Large intestine (tissue), 3 donors: ENCODE results near the gene KRTAP10-1. TPM values are rescaled to one million over a fixed set of nuclear protein-coding genes. Genes with fewer than 3 reads are reported as not detected.

Experiments used
- DNase-seq, 2 donors: peaks; one replicate each; pipeline versions ENCODE4 v3.0.0 to v3.0.0-alpha.2; 2013
- H3K27ac ChIP-seq: one replicate; pipeline ENCODE4 v1.5.1; 2013; ENCODE audit warnings: low read length
- H3K27me3 ChIP-seq: 2 replicates; pipeline ENCODE4 v1.6.1; 2013; ENCODE audit warnings: low read length; ENCODE audit not compliant: control insufficient read depth, insufficient read depth
- H3K36me3 ChIP-seq: 2 replicates; pipeline ENCODE4 v1.6.1; 2013; ENCODE audit warnings: low read length; ENCODE audit not compliant: control insufficient read depth, insufficient read depth
- H3K4me1 ChIP-seq: one replicate; pipeline ENCODE4 v1.6.1; 2013; ENCODE audit warnings: low read length; ENCODE audit not compliant: control insufficient read depth, insufficient read depth
- H3K4me3 ChIP-seq: one replicate; pipeline ENCODE4 v1.5.1; 2013; ENCODE audit warnings: low read length
- H3K9me3 ChIP-seq: one replicate; pipeline ENCODE4 v1.6.1; 2013; ENCODE audit warnings: mild to moderate bottlenecking, low read depth, low read length, moderate library complexity; ENCODE audit not compliant: control insufficient read depth
- WGBS: methylation state at CpG from one replicate; pipeline ENCODE4 v1.1.5; 2013; ENCODE audit warnings: low lambda C conversion rate; ENCODE audit not compliant: insufficient coverage; 5-methylcytosine and 5-hydroxymethylcytosine counted together
- polyA plus RNA-seq: library from polyadenylated mRNA; unstranded; fragments of 120-200 nt; gene quantifications from one replicate; pipeline ENCODE4 v1.2.1, GENCODE V29; 2013

Gene KRTAP10-1
- polyA plus RNA-seq, 1 donor = not detected

- H3K27ac ChIP-seq = no peak overlapping the region
- no peak for DNase-seq
- no peaks in the 10 kb centered on the region for H3K27me3 ChIP-seq
- no peak overlapping the region for H3K4me3 ChIP-seq
- no peaks in the 10 kb centered on the region for H3K4me1 ChIP-seq
- H3K9me3 ChIP-seq = peaks cover 3% of the 10 kb centered on the region
- no peaks in the 10 kb centered on the region for H3K36me3 ChIP-seq
- no CpG with 5 or more reads among the region's 31 CpGs for WGBS
Measured at GRCh38 chr21:44520326-44521300, 19.4 kb downstream of the KRTAP10-1 start.

- no CpG with 5 or more reads among the region's 28 CpGs for WGBS
- no peak for DNase-seq
Measured at GRCh38 chr21:44519346-44520325, 20.4 kb downstream of the KRTAP10-1 start.

GRCh38 chr21:44518686-44519085 is 21.3 kb downstream of the KRTAP10-1 start:
- H3K9me3 ChIP-seq = peaks cover 3% of the 10 kb centered on the region
- DNase-seq = no peak
- H3K4me3 ChIP-seq = no peak overlapping the region
- H3K36me3 ChIP-seq = no peaks in the 10 kb centered on the region
- H3K4me1 ChIP-seq = no peaks in the 10 kb centered on the region
- H3K27me3 ChIP-seq = no peaks in the 10 kb centered on the region
- WGBS = no CpG with 5 or more reads among the region's 12 CpGs
- no peak overlapping the region for H3K27ac ChIP-seq

More at GRCh38 chr21:44519346-44520325, 20.4 kb downstream of the KRTAP10-1 start:
- no peak overlapping the region for H3K4me3 ChIP-seq
- peaks cover 3% of the 10 kb centered on the region for H3K9me3 ChIP-seq
- H3K27ac ChIP-seq = no peak overlapping the region
- H3K27me3 ChIP-seq = no peaks in the 10 kb centered on the region
- H3K36me3 ChIP-seq = no peaks in the 10 kb centered on the region
- no peaks in the 10 kb centered on the region for H3K4me1 ChIP-seq

GRCh38 chr21:44517175-44517899 is 22.7 kb downstream of the KRTAP10-1 start:
- no CpG with 5 or more reads among the region's 15 CpGs for WGBS
- Histone ChIP-seq H3K36me3 (no peaks in the 10 kb centered on the region), H3K27me3 (no peaks in the 10 kb centered on the region), H3K9me3 (no peaks in the 10 kb centered on the region), H3K4me3 (no peak overlapping the region), H3K4me1 (no peaks in the 10 kb centered on the region), H3K27ac (no peak overlapping the region)
- peak in 1 of 2 donors; percentile 19 for DNase-seq

- H3K36me3 ChIP-seq = no peaks in the 10 kb centered on the region
- no peak overlapping the region for H3K27ac ChIP-seq
- DNase-seq = no peak
- H3K4me3 ChIP-seq = no peak overlapping the region
- no peaks in the 10 kb centered on the region for H3K4me1 ChIP-seq
- H3K27me3 ChIP-seq = no peaks in the 10 kb centered on the region
- WGBS = no CpG with 5 or more reads among the region's 10 CpGs
- H3K9me3 ChIP-seq = no peaks in the 10 kb centered on the region
Measured at GRCh38 chr21:44516828-44517174, 23.2 kb downstream of the KRTAP10-1 start.

- H3K4me3 ChIP-seq = no peak overlapping the region
- H3K9me3 ChIP-seq = no peaks in the 10 kb centered on the region
- WGBS = no CpG with 5 or more reads among the region's 13 CpGs
- no peaks in the 10 kb centered on the region for H3K4me1 ChIP-seq
- no peak for DNase-seq
- no peak overlapping the region for H3K27ac ChIP-seq
- H3K36me3 ChIP-seq = no peaks in the 10 kb centered on the region
- H3K27me3 ChIP-seq = no peaks in the 10 kb centered on the region
Measured at GRCh38 chr21:44516342-44516741, 23.7 kb downstream of the KRTAP10-1 start.

- no peaks in the 10 kb centered on the region for H3K27me3 ChIP-seq
- no peaks in the 10 kb centered on the region for H3K4me1 ChIP-seq
- no CpG with 5 or more reads among the region's 32 CpGs for WGBS
- no peaks in the 10 kb centered on the region for H3K9me3 ChIP-seq
- no peak for DNase-seq
- H3K36me3 ChIP-seq = no peaks in the 10 kb centered on the region
- no peak overlapping the region for H3K4me3 ChIP-seq
- no peak overlapping the region for H3K27ac ChIP-seq
Measured at GRCh38 chr21:44515359-44516165, 24.4 kb downstream of the KRTAP10-1 start.

GRCh38 chr21:44514746-44515358 is 25.1 kb downstream of the KRTAP10-1 start:
- DNase-seq = no peak
- H3K27me3 ChIP-seq = no peaks in the 10 kb centered on the region
- no peak overlapping the region for H3K4me3 ChIP-seq
- no CpG with 5 or more reads among the region's 11 CpGs for WGBS
- peaks cover 6% of the 10 kb centered on the region for H3K4me1 ChIP-seq
- no peak overlapping the region for H3K27ac ChIP-seq
- no peaks in the 10 kb centered on the region for H3K36me3 ChIP-seq
- no peaks in the 10 kb centered on the region for H3K9me3 ChIP-seq

- Histone ChIP-seq H3K4me3 (no peak overlapping the region), H3K36me3 (no peaks in the 10 kb centered on the region), H3K9me3 (no peaks in the 10 kb centered on the region), H3K27me3 (no peaks in the 10 kb centered on the region), H3K4me1 (peaks cover 7% of the 10 kb centered on the region), H3K27ac (no peak overlapping the region)
- no peak for DNase-seq
- WGBS = no CpG with 5 or more reads among the region's 7 CpGs
Measured at GRCh38 chr21:44514218-44514520, 25.8 kb downstream of the KRTAP10-1 start.
